GF-D8 (cell line): Measurements from ENCODE around the gene CIT.
"Not testable (repeated sequence)": the region's sequence is repeated elsewhere in the genome, so short reads cannot be mapped to it uniquely, and the experiment has no call there.

ENCODE experiments used
- DNase-seq: peaks from one replicate; lab custom pipeline; 2025; lab: John Stamatoyannopoulos, UW

Gene CIT

GRCh38 chr12:119730381-119730780 lies 146.7 kb downstream of the CIT start:
- no peak for DNase-seq

DNA sequence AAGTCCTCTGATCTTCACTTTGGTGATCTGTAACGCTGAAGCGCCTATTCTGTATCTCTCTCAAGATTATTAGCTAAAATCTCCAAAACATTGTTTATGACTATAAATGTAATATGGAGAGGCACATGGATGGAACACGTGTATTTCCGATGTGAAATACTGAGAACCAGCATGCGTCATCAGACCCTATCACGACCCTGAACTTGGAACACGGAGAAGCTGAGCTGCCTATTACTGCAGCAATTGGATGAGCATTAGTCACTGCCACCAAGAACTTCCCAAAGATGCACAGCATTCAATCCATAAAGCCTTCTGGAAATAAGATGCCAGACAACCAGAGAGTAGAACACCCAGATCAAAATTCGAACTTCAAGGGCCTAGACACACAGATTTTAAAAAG lies 147.2 kb downstream of the CIT start:
- no peak for DNase-seq

GRCh38 chr12:119728444-119728745 lies 148.7 kb downstream of the CIT start:
- no peak for DNase-seq

- DNase-seq = no peak
These were observed 149.3 kb downstream of the CIT start for GRCh38 chr12:119727600-119728443.

DNA sequence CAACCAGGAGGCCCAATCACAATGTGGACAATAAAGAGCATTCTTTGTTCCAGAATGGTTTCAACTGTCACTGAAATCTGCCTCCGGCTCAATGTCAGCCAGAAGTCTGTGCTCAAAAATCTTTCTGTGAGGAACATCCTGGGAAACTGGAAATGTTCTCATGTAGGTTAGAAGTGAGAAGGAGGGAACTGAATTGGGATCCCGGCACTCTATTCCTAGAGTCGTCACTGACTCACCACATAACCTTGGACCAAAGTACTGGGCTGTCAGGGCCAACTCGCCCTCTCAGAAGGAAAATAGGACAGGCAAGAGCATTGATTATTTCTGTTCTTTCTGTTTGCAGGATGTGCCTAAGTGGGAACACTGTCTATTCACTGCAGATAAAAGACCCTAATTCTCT lies 151.6 kb downstream of the CIT start:
- no peak for DNase-seq

DNA sequence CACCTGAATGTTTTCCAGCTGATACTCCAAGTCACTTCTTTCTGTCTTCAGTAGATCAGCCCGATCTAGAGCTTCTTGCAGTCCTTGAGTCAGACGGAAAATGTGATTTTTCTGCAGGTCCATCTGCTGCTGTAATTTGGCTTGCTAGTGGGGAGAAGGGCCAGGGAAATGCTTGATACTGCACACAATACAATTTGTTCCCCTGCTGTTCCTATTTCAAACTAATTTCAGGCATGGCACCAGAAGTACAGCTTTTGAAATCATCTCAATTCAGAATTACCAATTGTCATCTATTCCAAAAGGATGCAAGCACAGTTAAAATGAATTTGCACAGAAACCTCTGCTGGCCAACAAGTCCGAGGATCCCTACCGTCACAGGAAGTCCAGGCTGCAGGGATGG lies 155.8 kb downstream of the CIT start:
- no peak for DNase-seq

GRCh38 chr12:119720349-119720748 lies 156.8 kb downstream of the CIT start:
- DNase-seq = no peak

- DNase-seq = no peak
These were observed 159.0 kb downstream of the CIT start for GRCh38 chr12:119718141-119718540.

DNA sequence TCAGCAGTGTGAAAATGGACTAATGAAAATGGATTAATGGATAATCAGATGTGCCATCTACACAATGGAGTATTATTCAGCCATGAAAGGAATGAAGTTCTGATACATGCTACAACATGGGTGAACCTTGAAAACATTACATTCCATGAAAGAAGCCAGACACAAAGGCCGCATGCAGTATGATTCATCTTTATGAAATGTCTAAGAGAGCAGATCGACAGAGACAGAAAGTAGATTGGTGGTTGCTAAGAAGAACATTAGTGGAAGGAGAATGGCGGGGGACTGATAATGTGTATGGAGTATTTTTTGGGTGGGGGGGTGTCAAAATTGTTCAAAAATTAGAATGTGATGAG lies 161.9 kb downstream of the CIT start:
- DNase-seq = no peak

- DNase-seq = no peak
These were observed 162.4 kb downstream of the CIT start for GRCh38 chr12:119714614-119715267.

- no peak for DNase-seq
These were observed 163.5 kb downstream of the CIT start for GRCh38 chr12:119713551-119714031.

- no peak for DNase-seq
These were observed 164.4 kb downstream of the CIT start for GRCh38 chr12:119712721-119713120.

DNA sequence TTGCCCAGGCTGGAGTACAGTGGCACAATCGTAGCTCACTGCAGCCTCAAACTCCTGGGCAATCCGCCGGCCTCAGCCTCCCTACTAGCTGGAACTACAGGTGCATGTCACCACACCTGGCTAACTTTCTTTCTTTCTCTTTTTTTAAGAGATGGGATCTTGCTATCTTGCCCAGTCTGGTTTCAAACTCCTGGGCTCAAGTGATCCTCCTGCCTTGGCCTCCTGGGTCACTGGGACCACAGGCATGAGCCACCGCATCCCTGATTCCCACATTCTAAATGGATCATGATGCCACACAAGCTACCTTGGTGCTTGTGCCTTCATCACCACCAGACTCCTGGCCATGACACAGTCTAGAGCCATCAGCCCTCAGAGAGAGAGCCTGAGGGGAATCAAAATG lies 165.4 kb downstream of the CIT start:
- no peak for DNase-seq

GRCh38 chr12:119710965-119711551 lies 166.1 kb downstream of the CIT start:
- no peak for DNase-seq

- DNase-seq = no peak
These were observed 166.7 kb downstream of the CIT start for GRCh38 chr12:119710374-119710964.

- not testable (repeated sequence) for DNase-seq
These were observed 170.7 kb downstream of the CIT start for GRCh38 chr12:119706427-119706826.

- no peak for DNase-seq
These were observed 171.9 kb downstream of the CIT start for GRCh38 chr12:119705182-119705581.

DNA sequence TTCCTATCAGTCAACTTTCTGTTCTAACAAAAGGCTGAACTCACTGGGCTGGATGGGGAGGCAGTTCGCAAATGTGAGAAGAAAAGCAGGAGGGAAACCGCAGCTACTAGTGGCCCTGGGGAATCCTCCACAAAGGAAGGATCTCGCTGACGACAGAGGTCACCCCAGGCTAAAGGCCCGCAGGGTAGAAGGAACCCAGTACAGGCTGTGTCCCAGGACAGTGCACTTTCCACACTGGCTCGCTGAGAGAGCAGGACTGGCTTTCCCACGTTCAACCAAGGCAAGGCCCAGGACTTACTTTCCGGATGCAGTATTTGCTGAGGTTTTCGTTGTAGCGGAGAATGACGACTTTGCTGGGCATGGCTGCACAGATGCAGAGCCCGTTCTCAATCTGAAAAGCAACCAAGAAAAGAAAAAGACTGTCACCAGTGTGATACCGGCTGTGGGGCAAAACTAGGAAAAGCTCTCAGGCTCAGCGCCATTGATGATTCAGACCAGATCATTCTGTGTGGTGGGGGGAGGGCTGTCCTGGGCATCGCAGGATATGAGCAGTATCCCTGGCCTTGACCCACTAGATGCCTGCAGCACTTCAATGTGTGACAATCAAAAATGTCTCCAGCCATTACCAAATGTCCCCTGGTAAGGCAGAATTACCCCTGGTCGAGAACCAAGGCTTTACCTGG lies 172.9 kb downstream of the CIT start:
- no peak for DNase-seq

- DNase-seq = no peak
These were observed 177.0 kb downstream of the CIT start for GRCh38 chr12:119700078-119700477.

DNA sequence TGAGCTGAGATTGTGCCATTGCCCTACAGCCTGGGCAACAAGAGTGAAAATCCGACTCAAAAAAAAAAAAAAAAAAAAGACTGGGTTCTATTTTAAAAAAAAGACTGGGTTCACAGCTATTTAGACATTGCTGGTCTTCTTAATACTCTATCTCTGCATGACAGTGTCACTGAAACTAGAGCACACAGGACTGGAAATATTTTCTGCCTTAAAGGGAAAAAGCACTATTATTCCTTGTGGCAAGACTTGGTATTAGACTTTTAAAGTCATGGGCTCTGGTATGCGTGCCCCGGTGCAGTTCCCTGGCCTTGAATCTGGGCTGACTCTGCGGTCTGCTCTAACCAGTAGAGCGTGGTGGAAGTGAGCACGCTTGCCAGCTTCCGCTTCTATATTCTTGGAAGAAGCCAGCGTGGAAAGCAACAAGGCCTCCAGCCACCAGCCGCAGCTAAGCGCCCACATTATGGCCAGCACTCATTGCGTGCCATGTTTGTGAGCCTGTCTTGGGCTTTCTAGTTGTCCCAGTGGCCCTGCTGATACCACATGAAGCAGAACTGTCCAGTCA lies 177.8 kb downstream of the CIT start:
- DNase-seq = no peak

DNA sequence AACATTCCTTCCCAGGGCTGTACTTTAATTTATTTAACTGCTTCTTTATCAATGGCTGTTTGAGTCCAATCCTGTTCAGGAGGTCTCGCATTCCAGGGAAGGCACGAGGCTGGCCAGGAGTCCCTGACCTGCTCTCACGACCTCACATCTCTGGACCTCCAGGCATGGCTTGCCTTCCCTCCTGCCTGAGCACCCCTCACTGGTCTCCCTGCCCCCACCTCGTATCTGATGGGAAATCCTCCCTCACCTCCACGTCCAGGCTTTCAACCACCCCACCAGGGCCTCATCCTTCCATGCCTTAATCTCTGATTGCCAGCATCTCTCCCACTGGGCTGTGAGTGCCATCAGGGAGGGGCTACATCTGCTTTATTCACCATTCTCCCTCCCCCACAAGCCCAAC lies 180.2 kb downstream of the CIT start:
- no peak for DNase-seq

DNA sequence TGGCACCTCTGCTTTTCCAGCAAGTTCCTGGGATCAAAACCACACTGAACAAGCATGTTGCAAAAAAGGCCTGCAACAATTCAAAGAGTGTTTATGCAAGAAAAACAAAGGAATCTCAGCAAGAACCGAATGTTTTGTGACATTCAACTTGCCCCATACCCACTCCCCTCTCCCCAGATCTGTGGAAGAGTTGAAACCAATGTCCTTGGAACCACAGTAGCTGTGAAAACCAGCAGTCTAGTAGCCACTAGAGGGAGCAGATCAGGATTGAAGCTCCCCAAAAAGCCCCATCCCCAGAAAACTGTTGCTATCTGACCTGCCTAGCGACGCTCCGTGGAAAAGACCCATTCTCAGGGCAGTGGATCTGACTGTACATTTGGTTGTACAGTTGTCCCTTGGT lies 182.1 kb downstream of the CIT start:
- DNase-seq = no peak
